ENCODE results near the gene RINT1.
A peak's percentile ranks its signal among the peaks of the same experiment; 100 is the strongest.

DNA sequence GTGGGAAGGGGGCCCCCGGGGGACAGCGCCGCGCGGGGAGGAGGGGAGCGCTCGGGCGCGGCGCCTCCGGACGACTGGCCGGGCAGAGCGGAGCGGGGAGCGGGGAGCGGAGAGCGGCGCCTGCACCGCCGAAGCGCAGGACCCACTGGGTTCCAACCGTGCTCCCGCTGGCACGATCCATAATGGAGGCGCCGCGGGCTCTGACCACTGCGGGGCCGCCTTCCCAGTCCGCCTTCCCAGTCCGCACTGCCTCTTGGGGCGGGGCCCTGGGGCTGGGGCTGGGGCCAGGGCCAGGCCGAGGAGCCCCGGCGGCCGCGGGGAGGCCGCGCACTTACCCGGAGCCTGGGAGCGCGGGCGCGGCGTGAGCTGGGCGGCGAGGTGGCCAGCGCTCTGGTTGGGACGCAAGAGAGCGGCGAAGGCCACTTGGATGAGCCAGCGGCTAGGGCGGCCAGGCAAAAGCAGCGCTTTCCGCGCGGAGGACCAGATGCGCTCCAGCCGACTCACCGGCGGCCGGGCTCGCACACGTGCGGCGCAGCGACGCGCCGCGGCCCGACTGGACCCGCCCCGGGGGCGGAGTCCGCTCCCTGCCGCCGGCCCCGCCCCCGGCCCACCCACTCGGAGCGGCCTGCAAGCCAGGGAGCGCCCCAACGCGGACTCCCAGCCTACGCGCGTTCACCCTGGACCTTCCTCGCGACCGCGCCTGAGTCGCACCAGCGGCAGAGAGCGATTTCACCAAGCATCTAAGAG is 10.1 kb upstream of the RINT1 start, which contains the start of gene PUS7:
- TF ChIP-seq, protein P1, sequence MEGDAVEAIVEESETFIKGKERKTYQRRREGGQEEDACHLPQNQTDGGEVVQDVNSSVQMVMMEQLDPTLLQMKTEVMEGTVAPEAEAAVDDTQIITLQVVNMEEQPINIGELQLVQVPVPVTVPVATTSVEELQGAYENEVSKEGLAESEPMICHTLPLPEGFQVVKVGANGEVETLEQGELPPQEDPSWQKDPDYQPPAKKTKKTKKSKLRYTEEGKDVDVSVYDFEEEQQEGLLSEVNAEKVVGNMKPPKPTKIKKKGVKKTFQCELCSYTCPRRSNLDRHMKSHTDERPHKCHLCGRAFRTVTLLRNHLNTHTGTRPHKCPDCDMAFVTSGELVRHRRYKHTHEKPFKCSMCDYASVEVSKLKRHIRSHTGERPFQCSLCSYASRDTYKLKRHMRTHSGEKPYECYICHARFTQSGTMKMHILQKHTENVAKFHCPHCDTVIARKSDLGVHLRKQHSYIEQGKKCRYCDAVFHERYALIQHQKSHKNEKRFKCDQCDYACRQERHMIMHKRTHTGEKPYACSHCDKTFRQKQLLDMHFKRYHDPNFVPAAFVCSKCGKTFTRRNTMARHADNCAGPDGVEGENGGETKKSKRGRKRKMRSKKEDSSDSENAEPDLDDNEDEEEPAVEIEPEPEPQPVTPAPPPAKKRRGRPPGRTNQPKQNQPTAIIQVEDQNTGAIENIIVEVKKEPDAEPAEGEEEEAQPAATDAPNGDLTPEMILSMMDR (IDR thresholded peaks at IDR 0.05), result peak in 1 of 6 experiments; percentile 6
- peak in 2 of 4 donors; percentile 65 to 70 for TF ChIP-seq POLR2A (IDR thresholded peaks at IDR 0.05)

All from esophagus squamous epithelium (tissue), 4 donors.